ENCODE data around the gene WNT10A.
"Not testable (repeated sequence)": the region's sequence is repeated elsewhere in the genome, so short reads cannot be mapped to it uniquely, and the experiment has no call there.

The WNT10A gene

DNA sequence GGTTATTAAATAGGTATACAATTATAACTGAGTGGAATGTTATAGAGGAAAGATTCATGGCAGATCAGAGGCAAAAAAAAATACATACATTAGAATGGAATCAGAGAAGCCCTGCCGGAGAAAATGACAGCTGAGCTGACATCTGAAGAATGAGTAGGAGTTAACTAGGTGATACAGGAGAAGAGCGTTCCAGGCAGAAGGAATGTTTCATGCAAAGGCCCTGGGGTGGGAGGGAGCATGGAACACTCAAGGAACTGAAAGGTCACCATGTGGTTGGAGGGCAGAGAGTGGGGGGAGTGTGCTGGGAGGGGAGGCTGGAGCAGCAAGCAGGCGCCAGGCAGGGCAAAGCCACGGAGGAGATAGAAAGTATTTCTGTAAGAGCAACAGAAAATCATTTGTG lies 47.2 kb downstream of the WNT10A start:
- TF ChIP-seq CTCF (IDR thresholded peaks at IDR 0.05; ENCODE audit: low read depth, low read length) = no peak
- H3K4me3 ChIP-seq (ENCODE audit: low read depth, low read length) = no peak overlapping the region
- in situ Hi-C loops (cut with HindIII; ENCODE audit: low sequenced_read_pairs) = no loop called here
- no peak for DNase-seq (ENCODE audit: low read depth, low spot score)

DNA sequence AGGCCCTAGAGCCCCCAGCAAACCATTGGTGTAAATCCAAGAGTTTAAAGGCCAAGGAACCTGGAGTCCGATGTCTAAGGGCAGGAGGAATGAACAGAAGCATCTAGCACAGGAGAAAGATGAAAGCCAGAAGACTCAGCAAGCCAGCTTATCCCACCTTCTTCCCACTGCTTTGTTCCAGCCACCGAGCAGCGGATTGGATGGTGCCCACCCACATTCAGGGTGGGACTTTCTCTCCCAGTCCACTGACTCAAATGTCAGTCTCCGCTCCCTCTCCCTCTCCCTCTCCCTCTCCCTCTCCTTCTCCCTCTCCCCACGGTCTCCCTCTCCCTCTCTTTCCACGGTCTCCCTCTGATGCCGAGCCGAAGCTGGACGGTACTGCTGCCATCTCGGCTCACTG lies 49.8 kb downstream of the WNT10A start:
- DNase-seq (ENCODE audit: low read depth, low spot score); in situ Hi-C loops (cut with HindIII; ENCODE audit: low sequenced_read_pairs); H3K4me3 ChIP-seq (ENCODE audit: low read depth, low read length): not testable (repeated sequence)

- H3K4me3 ChIP-seq (ENCODE audit: low read depth, low read length); in situ Hi-C loops (cut with HindIII; ENCODE audit: low sequenced_read_pairs); DNase-seq (ENCODE audit: low read depth, low spot score): not testable (repeated sequence)
Observed at GRCh38 chr2:218931751-218932150, 51.1 kb downstream of the WNT10A start.
